H1 (cell line): ENCODE results near the gene MYMX. TPM values are rescaled to one million over a fixed set of nuclear protein-coding genes. Genes with fewer than 3 reads are reported as not detected.

Experiments
- HDAC2 ChIP-seq, 2 experiments: fragments of 300-600 bp in 1 of 2; sonication (generic) in 1 of 2; IDR thresholded peaks; 2 replicates each; pipeline ENCODE4 v1.6.1; 2011 to 2012; ENCODE audit warnings: low read depth in 2 of 2, low read length in 2 of 2, mild to moderate bottlenecking in 2 of 2, moderate library complexity in 2 of 2, borderline replicate concordance in 1 of 2, inconsistent platforms in 1 of 2
- KDM4A ChIP-seq: IDR thresholded peaks from one replicate; pipeline ENCODE4 v1.7.1; 2012; ENCODE audit warnings: low read depth, mild to moderate bottlenecking, moderate library complexity, low read length, inconsistent platforms; ENCODE audit not compliant: severe bottlenecking
- PHF8 ChIP-seq: fragments of 200-600 bp; sonication (generic); conservative IDR thresholded peaks from 2 replicates; pipeline ENCODE4 v1.7.1; 2012; ENCODE audit warnings: low read depth, mild to moderate bottlenecking, inconsistent platforms, low read length, moderate library complexity
- RXRA ChIP-seq: IDR thresholded peaks from 2 replicates; pipeline ENCODE4 v1.6.1; 2011; ENCODE audit warnings: low read depth, mild to moderate bottlenecking, low read length, moderate library complexity; ENCODE audit not compliant: insufficient read depth
- TAF7 ChIP-seq: optimal IDR thresholded peaks from 2 replicates; pipeline ENCODE3; 2011; ENCODE audit warnings: low read depth, mild to moderate bottlenecking, inconsistent platforms, low read length, moderate library complexity, borderline replicate concordance
- polyA plus RNA-seq, 7 experiments: library from polyadenylated mRNA; depleted of rRNA in 3 of 7; stranded (reverse) in 5 of 7; unstranded in 2 of 7; fragments of >200 nt in 5 of 7; fragments of 200-250 nt in 2 of 7; gene quantifications; 1 replicate in 5 of 7; 2 replicates in 1 of 7; 4 replicates in 1 of 7; pipeline versions ENCODE4 v1.2.1 to v1.2.3, GENCODE V29; 2011 to 2013; ENCODE audit warnings: missing spikeins in 2 of 7, mixed read lengths in 2 of 7
- total RNA-seq: library from RNA; stranded (reverse); fragmentation: NEBNext Ultra II Directional; extraction: Animal tissue kit (Norgen Biotek cat#: 25700); gene quantifications from 2 replicates; pipeline ENCODE4 v1.2.1, GENCODE V29; 2021
- TF ChIP-seq, protein P1 (sequence below): IDR thresholded peaks from 2 replicates; pipeline ENCODE4 v1.6.1; 2012; ENCODE audit warnings: low read length, inconsistent platforms

Gene MYMX
- total and polyA plus RNA-seq, 2 of the 8 experiments (the other 6 are each of a cell fraction or from before 2014, with no cell fraction given) = 4.7 to 6.9 TPM

DNA sequence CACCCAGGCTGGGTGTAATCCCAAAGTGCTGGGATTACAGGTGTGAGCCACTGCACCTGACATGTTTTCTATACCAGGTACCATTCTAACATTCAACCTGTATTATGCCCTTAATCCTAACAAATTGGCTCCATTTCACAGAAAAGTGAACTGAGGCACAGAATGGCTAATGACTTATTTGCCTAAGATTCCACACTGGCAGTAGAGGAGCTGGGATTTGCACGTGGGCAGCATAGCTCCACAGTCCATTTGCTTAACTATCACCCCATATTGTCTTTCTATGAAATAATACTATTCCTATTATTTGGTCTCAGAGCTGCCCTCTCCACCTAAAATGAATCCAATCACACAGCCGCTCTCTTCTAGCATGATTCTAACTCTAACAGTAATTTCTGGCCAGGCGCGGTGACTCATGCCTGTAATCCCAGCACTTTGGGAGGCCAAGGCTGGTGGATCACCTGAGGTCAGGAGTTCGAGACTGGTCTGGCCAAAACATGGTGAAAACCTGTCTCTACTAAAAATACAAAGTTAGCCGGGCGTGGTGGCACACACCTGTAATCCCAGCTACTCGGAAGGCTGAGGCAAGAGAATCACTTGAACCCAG lies 23.3 kb upstream of the MYMX start (continued):
- TF ChIP-seq HDAC2 (IDR thresholded peaks at IDR 0.05; ENCODE audit: borderline replicate concordance in 1 of 2, low read depth in 2 of 2, low read length in 2 of 2) (no peak), RXRA (no peak), KDM4A (no peak), TAF7 (no peak), PHF8 (no peak)
- TF ChIP-seq, protein P1, sequence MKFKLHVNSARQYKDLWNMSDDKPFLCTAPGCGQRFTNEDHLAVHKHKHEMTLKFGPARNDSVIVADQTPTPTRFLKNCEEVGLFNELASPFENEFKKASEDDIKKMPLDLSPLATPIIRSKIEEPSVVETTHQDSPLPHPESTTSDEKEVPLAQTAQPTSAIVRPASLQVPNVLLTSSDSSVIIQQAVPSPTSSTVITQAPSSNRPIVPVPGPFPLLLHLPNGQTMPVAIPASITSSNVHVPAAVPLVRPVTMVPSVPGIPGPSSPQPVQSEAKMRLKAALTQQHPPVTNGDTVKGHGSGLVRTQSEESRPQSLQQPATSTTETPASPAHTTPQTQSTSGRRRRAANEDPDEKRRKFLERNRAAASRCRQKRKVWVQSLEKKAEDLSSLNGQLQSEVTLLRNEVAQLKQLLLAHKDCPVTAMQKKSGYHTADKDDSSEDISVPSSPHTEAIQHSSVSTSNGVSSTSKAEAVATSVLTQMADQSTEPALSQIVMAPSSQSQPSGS = no peak
